ENCODE data around the gene HOXA6. TPM values are rescaled to one million over a fixed set of nuclear protein-coding genes. Genes with fewer than 3 reads are reported as not detected.

HOXA6 gene
- total and polyA plus RNA-seq, 10 of the 15 experiments (the other 5 are each of a cell fraction or from before 2014, with no cell fraction given) = 0.08 TPM; not detected in 9

- 0% methylated on average over 1 of the region's 1 CpG for WGBS (ENCODE audit: insufficient coverage, insufficient replicate concordance, low lambda C conversion rate, missing lambda C conversion rate)
- BruUV-seq (replicated peaks) = no TSS peak
- Histone ChIP-seq H3K4me1 (ENCODE audit: control insufficient read depth, insufficient read depth, low read length) (no peaks in the 10 kb centered on the region), H3K4me3 (no peak overlapping the region), H3K79me2 (ENCODE audit: control insufficient read depth, insufficient read depth, low read length) (no peaks in the 10 kb centered on the region), H3K4me2 (ENCODE audit: control insufficient read depth, insufficient read depth) (no peak overlapping the region), H3K27me3 (replicated peaks in 1 of 2; ENCODE audit: control insufficient read depth in 2 of 2, insufficient read depth in 2 of 2, low read length in 1 of 2) (no peaks in the 10 kb centered on the region; a peak in 1 of 4 replicates), H2AFZ (ENCODE audit: control insufficient read depth, low read depth, low read length) (no peak overlapping the region), H4K20me1 (ENCODE audit: control insufficient read depth, insufficient read depth) (no peaks in the 10 kb centered on the region; the same call in 1 of the 2 replicates), H3K9me3 (replicated peaks; ENCODE audit: control insufficient read depth, insufficient read depth, low read length) (no peaks in the 10 kb centered on the region), H3K36me3 (ENCODE audit: control insufficient read depth in 2 of 2, insufficient read depth in 2 of 2, low read length in 1 of 2) (no peaks in the 10 kb centered on the region), H3K9ac (ENCODE audit: control insufficient read depth, insufficient read depth, low read length) (no peak overlapping the region), H3K27ac (ENCODE audit: control insufficient read depth, insufficient read depth) (no peak overlapping the region)
- in situ Hi-C loops (cut with MboI) (no loop called here), intact Hi-C loops (cut with micrococcal nuclease; ENCODE audit: unreplicated experiment) (no loop called here)
- ChIA-PET POLR2A (no interaction called here), RAD21 (ENCODE audit: unreplicated experiment) (no interaction called here), SMC1A (ENCODE audit: uncharacterized antibody, unreplicated experiment) (interaction anchor here (0.6 to 2.8 kb wide), 3 partner anchors 36 to 434 kb away, joined by 3 to 6 read pairs (median 5); no protein-coding TSS in a partner anchor), CTCF (interaction anchor here (0.6 to 0.9 kb wide), 2 partner anchors 266 to 359 kb away, joined by 3 read pairs; no protein-coding TSS in a partner anchor)
- ATAC-seq (no peak), FAIRE-seq (no peak), DNase-seq (ENCODE audit: low read depth, low spot score) (no peak)
- no peak for TF ChIP-seq PKNOX1 (IDR thresholded peaks at IDR 0.05)
- no peak for TF ChIP-seq ZNF217 (IDR thresholded peaks at IDR 0.05)
- TF ChIP-seq CHD4 (IDR thresholded peaks at IDR 0.05) = no peak
- no peak for TF ChIP-seq SUZ12 (IDR thresholded peaks at IDR 0.05; ENCODE audit: unreplicated experiment)
- TF ChIP-seq, protein P1, sequence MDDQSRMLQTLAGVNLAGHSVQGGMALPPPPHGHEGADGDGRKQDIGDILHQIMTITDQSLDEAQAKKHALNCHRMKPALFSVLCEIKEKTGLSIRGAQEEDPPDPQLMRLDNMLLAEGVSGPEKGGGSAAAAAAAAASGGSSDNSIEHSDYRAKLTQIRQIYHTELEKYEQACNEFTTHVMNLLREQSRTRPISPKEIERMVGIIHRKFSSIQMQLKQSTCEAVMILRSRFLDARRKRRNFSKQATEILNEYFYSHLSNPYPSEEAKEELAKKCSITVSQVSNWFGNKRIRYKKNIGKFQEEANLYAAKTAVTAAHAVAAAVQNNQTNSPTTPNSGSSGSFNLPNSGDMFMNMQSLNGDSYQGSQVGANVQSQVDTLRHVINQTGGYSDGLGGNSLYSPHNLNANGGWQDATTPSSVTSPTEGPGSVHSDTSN (IDR thresholded peaks at IDR 0.05; ENCODE audit: insufficient replicate concordance, low read depth, low read length) = no peak
- TF ChIP-seq LARP7 (IDR thresholded peaks at IDR 0.05) = no peak
- TF ChIP-seq MXI1 (IDR thresholded peaks at IDR 0.05; ENCODE audit: low read depth, low read length) = no peak
- no peak for TF ChIP-seq ZBED1 (IDR thresholded peaks at IDR 0.05; ENCODE audit: borderline replicate concordance)
- TF ChIP-seq RCOR1 (conservative IDR thresholded peaks at IDR 0.05; ENCODE audit: low read depth, low read length) = no peak
- TF ChIP-seq ZNF622 (IDR thresholded peaks at IDR 0.05) = no peak
- TF ChIP-seq SPI1 (IDR thresholded peaks at IDR 0.05; ENCODE audit: borderline replicate concordance, insufficient read depth, low read depth, low read length) = no peak
Measured at GRCh38 chr7:27119412-27119911, 28.1 kb downstream of the HOXA6 start.

Data from GM12878 (cell line).